ENCODE results near the gene HIBADH.

Gene HIBADH

DNA sequence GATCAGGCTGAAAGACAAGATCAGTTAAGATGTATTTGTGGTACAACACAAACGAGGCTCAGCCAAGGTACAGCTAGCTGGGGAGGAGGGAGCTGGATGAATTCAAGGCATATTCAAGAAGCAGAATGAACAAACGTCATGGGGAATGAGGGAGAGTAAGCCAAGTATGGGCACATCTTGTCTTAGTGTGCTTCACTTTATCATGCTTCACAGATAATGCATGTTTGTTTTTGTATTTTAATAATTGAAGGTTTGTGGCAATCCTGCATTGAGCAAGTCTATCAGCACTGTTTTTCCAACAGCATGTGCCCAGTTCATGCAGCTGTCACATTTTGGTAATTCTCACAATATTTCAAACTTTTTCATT is 135.4 kb downstream of the HIBADH start:
- H3K4me2 ChIP-seq (ENCODE audit: low read depth, low read length, poor library complexity, severe bottlenecking), result no peak overlapping the region
- peaks cover 16% of the 10 kb centered on the region; the same call in 1 of the 2 replicates for H3K36me3 ChIP-seq (ENCODE audit: insufficient read depth, low read length)
- no peaks in the 10 kb centered on the region for H3K9me3 ChIP-seq (ENCODE audit: insufficient read depth, low read depth, low read length)
- H4K20me1 ChIP-seq (ENCODE audit: insufficient read depth, low read length, poor library complexity, severe bottlenecking), result no peaks in the 10 kb centered on the region
- H3K27me3 ChIP-seq (ENCODE audit: insufficient read depth, low read length, poor library complexity, severe bottlenecking), result no peaks in the 10 kb centered on the region
- no peak overlapping the region for H3K4me3 ChIP-seq (ENCODE audit: low read length, poor library complexity, severe bottlenecking)
- no peaks in the 10 kb centered on the region for H3K4me1 ChIP-seq (ENCODE audit: insufficient read depth, low read length, poor library complexity, severe bottlenecking)
- no peak overlapping the region for H2AFZ ChIP-seq (ENCODE audit: low read length)
- TF ChIP-seq, protein P1, sequence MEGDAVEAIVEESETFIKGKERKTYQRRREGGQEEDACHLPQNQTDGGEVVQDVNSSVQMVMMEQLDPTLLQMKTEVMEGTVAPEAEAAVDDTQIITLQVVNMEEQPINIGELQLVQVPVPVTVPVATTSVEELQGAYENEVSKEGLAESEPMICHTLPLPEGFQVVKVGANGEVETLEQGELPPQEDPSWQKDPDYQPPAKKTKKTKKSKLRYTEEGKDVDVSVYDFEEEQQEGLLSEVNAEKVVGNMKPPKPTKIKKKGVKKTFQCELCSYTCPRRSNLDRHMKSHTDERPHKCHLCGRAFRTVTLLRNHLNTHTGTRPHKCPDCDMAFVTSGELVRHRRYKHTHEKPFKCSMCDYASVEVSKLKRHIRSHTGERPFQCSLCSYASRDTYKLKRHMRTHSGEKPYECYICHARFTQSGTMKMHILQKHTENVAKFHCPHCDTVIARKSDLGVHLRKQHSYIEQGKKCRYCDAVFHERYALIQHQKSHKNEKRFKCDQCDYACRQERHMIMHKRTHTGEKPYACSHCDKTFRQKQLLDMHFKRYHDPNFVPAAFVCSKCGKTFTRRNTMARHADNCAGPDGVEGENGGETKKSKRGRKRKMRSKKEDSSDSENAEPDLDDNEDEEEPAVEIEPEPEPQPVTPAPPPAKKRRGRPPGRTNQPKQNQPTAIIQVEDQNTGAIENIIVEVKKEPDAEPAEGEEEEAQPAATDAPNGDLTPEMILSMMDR (conservative IDR thresholded peaks at IDR 0.05; ENCODE audit: low read length), result no peak
- no peak for TF ChIP-seq EZH2phosphoT487 (IDR thresholded peaks at IDR 0.05; ENCODE audit: borderline replicate concordance)
- no peaks in the 10 kb centered on the region for H3F3A ChIP-seq (ENCODE audit: low read depth)
- no peaks in the 10 kb centered on the region for H3K9me2 ChIP-seq (replicated peaks; ENCODE audit: low read depth, low read length)
- no peaks in the 10 kb centered on the region for H3K79me2 ChIP-seq (ENCODE audit: insufficient read depth, low read length)
- H3K9ac ChIP-seq (ENCODE audit: low read depth, low read length, poor library complexity, severe bottlenecking), result no peak overlapping the region

DNA sequence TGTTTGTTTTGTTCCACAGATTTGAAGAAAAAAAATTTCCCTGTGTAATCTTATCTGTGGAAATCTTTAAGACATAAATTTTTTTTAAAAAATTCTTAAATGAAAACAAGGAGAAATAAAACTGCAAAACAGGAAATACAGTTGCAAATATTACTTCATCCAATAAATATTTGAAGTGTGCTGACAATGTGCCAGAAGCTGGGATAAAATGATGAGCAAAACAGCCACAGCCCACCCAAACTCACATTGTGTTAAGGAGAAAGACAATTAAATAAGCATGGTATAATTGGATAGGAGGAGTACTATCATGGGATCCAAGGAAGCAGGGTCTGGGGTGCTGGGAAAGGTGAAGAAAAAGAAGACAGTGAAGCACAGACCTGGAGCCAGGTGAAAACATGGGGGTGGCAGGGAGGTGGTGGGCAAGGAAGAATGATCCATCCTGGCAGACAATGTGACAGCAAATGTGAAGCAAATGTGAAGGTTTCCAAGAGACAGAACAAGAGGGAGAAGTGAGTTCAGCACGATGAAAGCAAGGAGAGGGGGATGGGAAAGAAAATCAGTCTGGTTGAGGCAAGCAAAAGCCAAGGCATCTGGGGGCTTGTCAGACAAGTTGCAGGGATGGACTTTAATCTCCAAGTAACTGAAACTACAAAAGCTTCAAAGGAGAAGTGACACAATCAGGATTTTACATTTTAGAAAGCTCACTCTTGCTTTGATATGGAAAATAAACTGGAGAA is 135.9 kb downstream of the HIBADH start:
- no peaks in the 10 kb centered on the region for H3F3A ChIP-seq (ENCODE audit: low read depth)
- no peaks in the 10 kb centered on the region for H3K4me1 ChIP-seq (ENCODE audit: insufficient read depth, low read length, poor library complexity, severe bottlenecking)
- H3K9ac ChIP-seq (ENCODE audit: low read depth, low read length, poor library complexity, severe bottlenecking), result no peak overlapping the region
- no peaks in the 10 kb centered on the region for H3K79me2 ChIP-seq (ENCODE audit: insufficient read depth, low read length)
- H3K4me2 ChIP-seq (ENCODE audit: low read depth, low read length, poor library complexity, severe bottlenecking), result no peak overlapping the region
- H3K4me3 ChIP-seq (ENCODE audit: low read length, poor library complexity, severe bottlenecking), result no peak overlapping the region
- no peak overlapping the region for H2AFZ ChIP-seq (ENCODE audit: low read length)
- no peaks in the 10 kb centered on the region for H4K20me1 ChIP-seq (ENCODE audit: insufficient read depth, low read length, poor library complexity, severe bottlenecking)
- TF ChIP-seq, protein P1 (conservative IDR thresholded peaks at IDR 0.05; ENCODE audit: low read length), result no peak
- TF ChIP-seq EZH2phosphoT487 (IDR thresholded peaks at IDR 0.05; ENCODE audit: borderline replicate concordance), result no peak
- peaks cover 16% of the 10 kb centered on the region; the same call in 1 of the 2 replicates for H3K36me3 ChIP-seq (ENCODE audit: insufficient read depth, low read length)
- no peaks in the 10 kb centered on the region for H3K27me3 ChIP-seq (ENCODE audit: insufficient read depth, low read length, poor library complexity, severe bottlenecking)
- H3K9me2 ChIP-seq (replicated peaks; ENCODE audit: low read depth, low read length), result no peaks in the 10 kb centered on the region
- H3K9me3 ChIP-seq (ENCODE audit: insufficient read depth, low read depth, low read length), result no peaks in the 10 kb centered on the region

DNA sequence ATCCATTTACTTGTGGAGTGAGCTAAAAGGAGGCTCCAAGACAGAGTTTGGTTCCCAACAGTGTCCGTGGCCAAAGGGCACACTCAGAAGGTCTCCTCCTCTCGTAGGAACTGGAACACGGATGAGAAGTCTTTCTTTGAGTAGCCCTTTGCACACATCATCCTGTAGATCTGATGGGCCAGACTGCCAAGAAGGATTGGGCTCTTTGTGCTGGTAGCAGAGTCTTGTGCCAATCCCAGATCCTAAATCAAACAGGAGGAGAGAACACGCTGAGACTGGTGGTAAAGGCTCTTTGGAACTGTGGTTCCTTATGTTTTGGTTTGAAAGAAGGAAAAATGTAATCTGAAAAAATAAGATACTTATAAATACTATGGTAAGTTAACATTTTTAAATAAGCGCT is 136.6 kb downstream of the HIBADH start:
- no peaks in the 10 kb centered on the region for H3K27me3 ChIP-seq (ENCODE audit: insufficient read depth, low read length, poor library complexity, severe bottlenecking)
- no peak overlapping the region for H3K9ac ChIP-seq (ENCODE audit: low read depth, low read length, poor library complexity, severe bottlenecking)
- H4K20me1 ChIP-seq (ENCODE audit: insufficient read depth, low read length, poor library complexity, severe bottlenecking), result no peaks in the 10 kb centered on the region
- peaks cover 16% of the 10 kb centered on the region; the same call in 1 of the 2 replicates for H3K36me3 ChIP-seq (ENCODE audit: insufficient read depth, low read length)
- H3K4me3 ChIP-seq (ENCODE audit: low read length, poor library complexity, severe bottlenecking), result no peak overlapping the region
- no peak overlapping the region for H2AFZ ChIP-seq (ENCODE audit: low read length)
- no peaks in the 10 kb centered on the region for H3F3A ChIP-seq (ENCODE audit: low read depth)
- no peaks in the 10 kb centered on the region for H3K4me1 ChIP-seq (ENCODE audit: insufficient read depth, low read length, poor library complexity, severe bottlenecking)
- TF ChIP-seq, protein P1 (conservative IDR thresholded peaks at IDR 0.05; ENCODE audit: low read length), result no peak
- no peak for TF ChIP-seq EZH2phosphoT487 (IDR thresholded peaks at IDR 0.05; ENCODE audit: borderline replicate concordance)
- no peaks in the 10 kb centered on the region for H3K9me3 ChIP-seq (ENCODE audit: insufficient read depth, low read depth, low read length)
- no peaks in the 10 kb centered on the region for H3K9me2 ChIP-seq (replicated peaks; ENCODE audit: low read depth, low read length)
- H3K79me2 ChIP-seq (ENCODE audit: insufficient read depth, low read length), result no peaks in the 10 kb centered on the region
- H3K4me2 ChIP-seq (ENCODE audit: low read depth, low read length, poor library complexity, severe bottlenecking), result no peak overlapping the region

Data from Loucy (cell line).